Cardiac muscle cell (in vitro differentiated cells and primary cell): ENCODE measurements around the gene ZSCAN4. TPM values are rescaled to one million over a fixed set of nuclear protein-coding genes. Genes with fewer than 3 reads are reported as not detected.

Experiments used
- DNase-seq, 2 donors: peaks; one replicate each; pipeline versions ENCODE4 v3.0.0 to v3.0.0-alpha.2; 2010 to 2017; ENCODE audit warnings: low read depth in 1 of 2, low spot score in 1 of 2
- H3K27ac ChIP-seq: fragments of 200-600 bp; sonication (generic); 2 replicates; pipeline ENCODE4 v1.5.1; 2016
- H3K27me3 ChIP-seq: fragments of 200-600 bp; sonication (generic); 2 replicates; pipeline ENCODE4 v1.6.0; 2016; ENCODE audit warnings: control low read depth
- H3K36me3 ChIP-seq: fragments of 200-600 bp; sonication (generic); 2 replicates; pipeline ENCODE4 v1.5.1; 2016; ENCODE audit warnings: control low read depth
- H3K4me1 ChIP-seq: fragments of 200-600 bp; sonication (generic); 2 replicates; pipeline ENCODE4 v1.8.1; 2017; ENCODE audit warnings: low read depth, mild to moderate bottlenecking, mixed run types
- H3K4me3 ChIP-seq: fragments of 200-600 bp; sonication (generic); 2 replicates; pipeline ENCODE4 v1.5.1; 2016; ENCODE audit warnings: mild to moderate bottlenecking
- H3K9me3 ChIP-seq: fragments of 200-600 bp; sonication (generic); 2 replicates; pipeline ENCODE4 v1.5.1; 2017; ENCODE audit warnings: low read depth, mild to moderate bottlenecking, control low read depth
- polyA plus RNA-seq: library from polyadenylated mRNA; unstranded; fragments of >200 nt; fragmentation: Nextera tagmentation; extraction: Ambion mirVana; gene quantifications from 2 replicates; pipeline ENCODE4 v1.2.1, GENCODE V29; 2016
- total RNA-seq: library from RNA; depleted of rRNA; stranded (reverse); fragments of >200 nt; gene quantifications from 2 replicates; pipeline ENCODE4 v1.2.3, GENCODE V29; 2016
- TF ChIP-seq, protein P1 (sequence below): IDR thresholded peaks from 2 replicates; pipeline ENCODE4 v1.5.1; 2012; ENCODE audit warnings: low read depth, mild to moderate bottlenecking, low read length

Gene ZSCAN4
- total RNA-seq (not detected in 2 replicates), polyA plus RNA-seq (not detected in 2 replicates)

GRCh38 chr19:57668635-57669034 is at the start of gene ZSCAN4:
Gene ZSCAN4 (plus strand): TSS chr19:57668935. CDS start chr19:57676146, 7,211 bp downstream.
- Histone ChIP-seq H3K4me3 (no peak within 1 kb of the TSS), H3K27ac (no peak within 1 kb of the TSS), H3K36me3 (no peaks in the 10 kb centered on the region), H3K4me1 (no peaks in the 10 kb centered on the region), H3K9me3 (no peaks in the 10 kb centered on the region), H3K27me3 (peaks cover 11% of the 10 kb centered on the region)
- TF ChIP-seq, protein P1, sequence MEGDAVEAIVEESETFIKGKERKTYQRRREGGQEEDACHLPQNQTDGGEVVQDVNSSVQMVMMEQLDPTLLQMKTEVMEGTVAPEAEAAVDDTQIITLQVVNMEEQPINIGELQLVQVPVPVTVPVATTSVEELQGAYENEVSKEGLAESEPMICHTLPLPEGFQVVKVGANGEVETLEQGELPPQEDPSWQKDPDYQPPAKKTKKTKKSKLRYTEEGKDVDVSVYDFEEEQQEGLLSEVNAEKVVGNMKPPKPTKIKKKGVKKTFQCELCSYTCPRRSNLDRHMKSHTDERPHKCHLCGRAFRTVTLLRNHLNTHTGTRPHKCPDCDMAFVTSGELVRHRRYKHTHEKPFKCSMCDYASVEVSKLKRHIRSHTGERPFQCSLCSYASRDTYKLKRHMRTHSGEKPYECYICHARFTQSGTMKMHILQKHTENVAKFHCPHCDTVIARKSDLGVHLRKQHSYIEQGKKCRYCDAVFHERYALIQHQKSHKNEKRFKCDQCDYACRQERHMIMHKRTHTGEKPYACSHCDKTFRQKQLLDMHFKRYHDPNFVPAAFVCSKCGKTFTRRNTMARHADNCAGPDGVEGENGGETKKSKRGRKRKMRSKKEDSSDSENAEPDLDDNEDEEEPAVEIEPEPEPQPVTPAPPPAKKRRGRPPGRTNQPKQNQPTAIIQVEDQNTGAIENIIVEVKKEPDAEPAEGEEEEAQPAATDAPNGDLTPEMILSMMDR: no peak
- DNase-seq: no peak

DNA sequence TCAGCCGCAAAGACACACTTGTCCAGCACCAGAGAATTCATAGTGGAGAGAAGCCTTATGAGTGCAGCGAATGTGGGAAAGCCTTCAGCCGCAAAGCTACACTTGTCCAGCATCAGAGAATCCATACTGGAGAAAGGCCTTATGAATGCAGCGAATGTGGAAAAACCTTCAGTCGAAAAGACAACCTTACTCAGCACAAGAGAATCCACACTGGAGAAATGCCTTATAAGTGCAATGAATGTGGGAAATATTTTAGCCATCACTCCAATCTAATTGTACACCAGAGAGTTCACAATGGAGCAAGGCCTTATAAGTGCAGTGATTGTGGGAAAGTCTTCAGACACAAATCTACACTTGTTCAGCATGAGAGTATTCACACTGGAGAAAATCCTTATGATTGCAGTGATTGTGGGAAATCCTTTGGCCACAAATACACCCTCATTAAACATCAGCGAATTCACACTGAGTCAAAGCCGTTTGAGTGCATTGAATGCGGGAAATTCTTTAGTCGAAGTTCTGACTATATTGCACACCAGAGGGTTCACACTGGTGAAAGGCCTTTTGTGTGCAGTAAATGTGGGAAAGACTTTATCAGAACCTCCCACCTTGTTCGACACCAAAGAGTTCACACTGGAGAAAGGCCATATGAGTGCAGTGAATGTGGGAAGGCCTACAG is 47.9 kb upstream of the ZSCAN4 start:
- peaks cover 49% of the 10 kb centered on the region for H3K36me3 ChIP-seq
- TF ChIP-seq, protein P1: no peak
- H3K4me1 ChIP-seq: no peaks in the 10 kb centered on the region
- peak in 1 of 2 donors; percentile 18 for DNase-seq
- peaks cover 21% of the 10 kb centered on the region for H3K9me3 ChIP-seq
- H3K4me3 ChIP-seq: no peak overlapping the region
- no peak overlapping the region for H3K27ac ChIP-seq
- no peaks in the 10 kb centered on the region for H3K27me3 ChIP-seq

- no peak overlapping the region for H3K27ac ChIP-seq
- H3K9me3 ChIP-seq: peaks cover 21% of the 10 kb centered on the region
- peaks cover 36% of the 10 kb centered on the region for H3K36me3 ChIP-seq
These were observed 45.6 kb upstream of the ZSCAN4 start for GRCh38 chr19:57623091-57623490.

DNA sequence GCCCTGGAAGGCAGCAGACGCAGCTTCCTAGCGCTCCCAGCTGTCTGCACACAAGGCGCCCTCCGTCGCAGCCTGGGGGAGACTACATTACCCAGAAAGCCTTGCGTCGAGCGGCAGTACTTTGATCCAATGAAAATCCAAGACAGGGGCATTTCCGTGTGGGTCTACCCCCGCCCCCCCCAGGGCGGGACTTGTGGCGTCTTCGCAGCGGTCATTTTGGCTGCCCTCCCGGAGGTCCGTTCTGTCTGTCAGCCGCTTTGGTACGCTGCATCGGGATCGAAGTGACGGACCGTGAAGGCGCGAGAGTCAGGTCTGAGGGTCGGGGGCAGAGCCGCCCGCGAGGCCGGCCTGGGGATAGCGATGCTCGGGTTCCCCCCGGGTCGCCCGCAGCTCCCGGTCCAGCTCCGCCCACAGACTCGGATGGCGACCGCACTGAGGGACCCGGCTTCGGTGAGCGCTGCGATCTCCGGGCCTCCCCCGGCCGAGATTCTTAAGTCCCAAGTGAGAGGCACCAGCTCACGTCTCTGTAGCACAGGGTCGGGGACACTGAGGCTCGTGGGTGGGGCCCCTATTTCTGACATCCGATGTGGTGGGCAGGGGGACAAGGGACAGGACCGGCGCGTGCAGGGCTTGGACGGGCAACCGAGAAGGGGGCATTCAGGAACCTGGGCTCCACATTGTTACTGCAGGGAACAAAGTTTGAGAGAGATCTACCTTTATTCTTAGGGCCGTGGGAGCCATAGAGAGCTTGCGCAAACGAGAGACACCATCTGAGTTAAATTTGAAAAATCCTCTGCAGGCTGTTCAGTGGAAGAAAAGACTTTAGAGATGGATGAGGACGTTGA is 35.5 kb upstream of the ZSCAN4 start, which contains the start of gene ZNF211:
ZNF211 (plus strand) TSS at position 182 of the 845 bp plus-strand sequence; CDS start at position 361, 179 bp downstream.
- peak; percentile 96 to 97 for DNase-seq
- H3K27me3 ChIP-seq: no peaks in the 10 kb centered on the region
- H3K36me3 ChIP-seq: peaks cover 13% of the 10 kb centered on the region
- peak within 1 kb of the TSS; percentile 77 for H3K4me3 ChIP-seq
- TF ChIP-seq, protein P1: no peak
- peak within 1 kb of the TSS; percentile 52 for H3K27ac ChIP-seq
- H3K9me3 ChIP-seq: no peaks in the 10 kb centered on the region
- no peaks in the 10 kb centered on the region for H3K4me1 ChIP-seq

More at GRCh38 chr19:57623091-57623490, 45.6 kb upstream of the ZSCAN4 start:
- H3K4me3 ChIP-seq: no peak overlapping the region
- no peaks in the 10 kb centered on the region for H3K27me3 ChIP-seq
- H3K4me1 ChIP-seq: no peaks in the 10 kb centered on the region
- TF ChIP-seq, protein P1: no peak
- no peak for DNase-seq

- Histone ChIP-seq H3K36me3 (peaks cover 17% of the 10 kb centered on the region), H3K4me1 (no peaks in the 10 kb centered on the region), H3K4me3 (peak overlapping the region; percentile 77), H3K27me3 (no peaks in the 10 kb centered on the region), H3K27ac (no peak overlapping the region), H3K9me3 (no peaks in the 10 kb centered on the region)
- DNase-seq: no peak
- TF ChIP-seq, protein P1: no peak
These were observed 35.0 kb upstream of the ZSCAN4 start for GRCh38 chr19:57633832-57634131.
